K562 (cell line): ENCODE measurements around the gene GLB1L2. TPM values are rescaled to one million over a fixed set of nuclear protein-coding genes. Genes with fewer than 3 reads are reported as not detected.

Experiments
- ATAC-seq: fragments of 200-7000 bp; cut with Tn5 transposase; 3 replicates; pipeline ENCODE4 v1.9.1; 2020; ENCODE audit warnings: moderate library complexity
- BruUV-seq: library from RNA; stranded (reverse); fragments of 400-500 nt; replicated peaks from 2 replicates; lab custom pipeline; 2021; lab: Mats Ljungman, UMichigan
- CTCF ChIA-PET: fragments of 300-600 bp; formaldehyde crosslinking; extraction: SDS; loops from one replicate; lab custom pipeline; 2021; ENCODE audit warnings: low intra/inter-chr PET ratio; lab: Yijun Ruan, JAX
- POLR2A ChIA-PET: fragments of 300-600, 350-650 bp; sonication (Branson Sonifier 250); formaldehyde crosslinking; extraction: SDS; loops from one replicate; lab custom pipeline; 2021; ENCODE audit warnings: antibody characterized with exemption, inconsistent platforms; lab: Yijun Ruan, JAX
- DNase-seq, 4 experiments: peaks; one replicate each; pipeline versions ENCODE4 v3.0.0 to v3.0.0-alpha.2; 2011 to 2018; ENCODE audit warnings: low spot score in 3 of 4, mixed read lengths in 3 of 4; ENCODE audit errors: extremely low read depth in 1 of 4
- FAIRE-seq: peaks from 2 replicates; lab custom pipeline; 2011; peaks lifted over from hg19 to GRCh38; lab: Jason Lieb, UNC
- H2AFZ ChIP-seq: 2 replicates; pipeline ENCODE4 v1.6.0; 2011; ENCODE audit warnings: low read depth, low read length, control low read depth, inconsistent platforms
- H3K27ac ChIP-seq: fragments of 200-600 bp; 3 replicates; pipeline ENCODE4 v1.8.0; 2011; ENCODE audit warnings: low read depth, mild to moderate bottlenecking, control low read depth, inconsistent platforms, low read length, moderate library complexity, mixed read lengths; ENCODE audit errors: extremely low read depth
- H3K27me3 ChIP-seq, 2 experiments: fragments of 300-600 bp in 1 of 2; 2 replicates in 1 of 2; 3 replicates in 1 of 2; pipeline versions ENCODE4 v1.6.0 to v1.8.0; 2011; ENCODE audit warnings: inconsistent platforms in 2 of 2, low read length in 2 of 2, mild to moderate bottlenecking in 1 of 2, mixed read lengths in 1 of 2, moderate library complexity in 1 of 2; ENCODE audit not compliant: control insufficient read depth in 2 of 2, insufficient read depth in 2 of 2
- H3K36me3 ChIP-seq: fragments of 300-600 bp; 3 replicates; pipeline ENCODE4 v1.8.0; 2011; ENCODE audit warnings: mild to moderate bottlenecking, low read length, inconsistent platforms; ENCODE audit not compliant: control insufficient read depth, insufficient read depth
- H3K4me1 ChIP-seq, 2 experiments: fragments of 200-600 bp in 1 of 2; replicated peaks in 1 of 2; 2 replicates in 1 of 2; 3 replicates in 1 of 2; pipeline versions ENCODE4 v1.5.1 to v1.8.0; 2011; ENCODE audit warnings: inconsistent platforms in 2 of 2, low read length in 2 of 2, mild to moderate bottlenecking in 1 of 2, mixed read lengths in 1 of 2, moderate library complexity in 1 of 2; ENCODE audit not compliant: control insufficient read depth in 2 of 2, insufficient read depth in 2 of 2
- H3K4me2 ChIP-seq: 2 replicates; pipeline ENCODE4 v1.6.1; 2011; ENCODE audit warnings: low read length, control low read depth, inconsistent platforms, mixed read lengths; ENCODE audit not compliant: insufficient read depth
- H3K4me3 ChIP-seq: fragments of 200-600 bp; sonication (generic), shearing (Covaris generic); 2 replicates; pipeline ENCODE4 v1.5.1; 2016; ENCODE audit warnings: control low read depth, inconsistent platforms
- H3K79me2 ChIP-seq: fragments of 200-600 bp; 3 replicates; pipeline ENCODE4 v1.8.0; 2011; ENCODE audit warnings: low read length, inconsistent platforms; ENCODE audit not compliant: control insufficient read depth, insufficient read depth
- H3K9ac ChIP-seq, 2 experiments: 2 replicates each; pipeline versions ENCODE4 v1.6.0 to v1.6.1; 2011; ENCODE audit warnings: low read depth in 2 of 2, low read length in 2 of 2, control low read depth in 1 of 2, inconsistent platforms in 1 of 2, mild to moderate bottlenecking in 1 of 2, mixed read lengths in 1 of 2; ENCODE audit not compliant: insufficient read depth in 1 of 2
- H3K9me1 ChIP-seq: one replicate; pipeline ENCODE4 v1.6.0; 2011; ENCODE audit warnings: inconsistent platforms, mild to moderate bottlenecking, low read length, moderate library complexity; ENCODE audit not compliant: control insufficient read depth, insufficient read depth
- H3K9me3 ChIP-seq: replicated peaks from 2 replicates; pipeline ENCODE4 v1.5.1; 2011; ENCODE audit warnings: low read depth, low read length, inconsistent platforms; ENCODE audit not compliant: control insufficient read depth, insufficient read depth
- H4K20me1 ChIP-seq: replicated peaks from 2 replicates; pipeline ENCODE4 v1.6.1; 2011; ENCODE audit warnings: low read length, inconsistent platforms, mixed read lengths; ENCODE audit not compliant: control insufficient read depth, insufficient read depth
- ATF2 ChIP-seq: sonication (generic); formaldehyde crosslinking; IDR thresholded peaks from 2 replicates; pipeline ENCODE4 v1.8.1; 2022; ENCODE audit warnings: missing genetic modification reagents
- BRF2 ChIP-seq: IDR thresholded peaks from 3 replicates; pipeline ENCODE4 v1.6.1; 2011; ENCODE audit warnings: borderline replicate concordance, mild to moderate bottlenecking; ENCODE audit not compliant: insufficient read length, insufficient read depth
- MAX ChIP-seq: sonication (generic); formaldehyde crosslinking; IDR thresholded peaks from 2 replicates; pipeline ENCODE4 v1.9.0; 2022; ENCODE audit warnings: mild to moderate bottlenecking, missing genetic modification reagents
- NKRF ChIP-seq: fragments of 450-650 bp; IDR thresholded peaks from 2 replicates; pipeline ENCODE4 v1.6.1; 2016; ENCODE audit warnings: borderline replicate concordance
- TCFL5 ChIP-seq: fragments of 250-450 bp; sonication (Bioruptor Pico); conservative IDR thresholded peaks from 2 replicates; pipeline ENCODE4 v1.6.1; 2021; ENCODE audit warnings: mild to moderate bottlenecking, moderate library complexity, matching md5 sums
- WGBS: fragments of 100-300 bp; shearing (Covaris generic); methylation state at CpG from one replicate; pipeline ENCODE4 v1.1.6; 2016; ENCODE audit warnings: low coverage, mixed read lengths; ENCODE audit not compliant: insufficient coverage; ENCODE audit errors: missing lambda C conversion rate; 5-methylcytosine and 5-hydroxymethylcytosine counted together
- in situ Hi-C: fragments of 300-500 bp; cut with MboI; formaldehyde crosslinking; loops from 4 replicates; pipeline ENCODE4 v1.15.0; 2018; ENCODE audit warnings: inconsistent platforms, mixed read lengths
- intact Hi-C: fragments of 100-400 bp; cut with micrococcal nuclease; formaldehyde crosslinking; loops from 2 replicates; pipeline ENCODE4 v1.14.2; 2022
- polyA plus RNA-seq, 8 experiments: library from polyadenylated mRNA; depleted of rRNA in 4 of 8; stranded (reverse) in 5 of 8; unstranded in 3 of 8; fragments of >200 nt; fragmentation: Nextera tagmentation in 2 of 8; fragmentation: Illumina TruSeq in 1 of 8; extraction: Ambion mirVana in 2 of 8; extraction: Trizol in 1 of 8; gene quantifications; 2 replicates each; pipeline versions ENCODE4 v1.2.1 to v1.2.3, GENCODE V29; 2011 to 2014; ENCODE audit warnings: inconsistent platforms in 1 of 8, missing spikeins in 1 of 8
- total RNA-seq, 7 experiments: library from RNA; depleted of rRNA in 6 of 7; stranded (reverse); fragments of >200 nt in 6 of 7; fragmentation: Illumina TruSeq in 2 of 7; extraction: Trizol in 2 of 7; gene quantifications; 2 replicates each; pipeline versions ENCODE4 v1.2.1 to v1.2.3, GENCODE V29; 2011 to 2021; ENCODE audit warnings: low replicate concordance in 1 of 7

GLB1L2 gene
- total and polyA plus RNA-seq, 9 of the 15 experiments (the other 6 are each of a cell fraction or from before 2014, with no cell fraction given), result 0.84 to 21.4 (median 13.8) TPM

- DNase-seq (no peak), ATAC-seq (no peak), FAIRE-seq (no peak)
- WGBS, result 40% methylated on average over 12 of the region's 16 CpGs
- no TSS peak for BruUV-seq
- TF ChIP-seq BRF2, result no peak
- no peak for TF ChIP-seq NKRF
- TF ChIP-seq TCFL5, result no peak
- TF ChIP-seq MAX (CRISPR knock-in tag), result no peak
- no peak for TF ChIP-seq ATF2 (CRISPR knock-in tag)
- Histone ChIP-seq H4K20me1 (peaks cover 6% of the 10 kb centered on the region; the same call in 1 of the 2 replicates), H3K27me3 (peaks cover 0 to 7% of the 10 kb centered on the region in 2 experiments; a peak in 2 of 5 replicates), H3K4me1 (no peaks in the 10 kb centered on the region; a peak in 1 of 5 replicates), H3K36me3 (no peaks in the 10 kb centered on the region), H3K9me1 (no peaks in the 10 kb centered on the region), H3K27ac (no peak overlapping the region), H3K9ac (no peak overlapping the region), H3K9me3 (no peaks in the 10 kb centered on the region), H2AFZ (no peak overlapping the region), H3K79me2 (no peaks in the 10 kb centered on the region), H3K4me3 (no peak overlapping the region), H3K4me2 (no peak overlapping the region)
- in situ Hi-C loops, result no loop called here
- intact Hi-C loops, result no loop called here
- ChIA-PET POLR2A (interaction anchor here (0.6 kb wide), 1 partner anchor 326 kb away, joined by 3 read pairs; no protein-coding TSS in a partner anchor), CTCF (no interaction called here)
Measured at GRCh38 chr11:134374891-134375550, 43.2 kb downstream of the GLB1L2 start.
